Measurements from ENCODE around the gene FRG1. TPM values are rescaled to one million over a fixed set of nuclear protein-coding genes. Genes with fewer than 3 reads are reported as not detected.
"Not testable (repeated sequence)": the region's sequence is repeated elsewhere in the genome, so short reads cannot be mapped to it uniquely, and the experiment has no call there.

FRG1 gene
- total RNA-seq (10 to 100 TPM; 21.5 to 33.6 (median 29.4) TPM), polyA plus RNA-seq (10 to 100 TPM; 41.6 to 44.7 TPM)
- long read RNA-seq, donor 1, transcript FRG1-201 (9 exons, 1,074 nt): major isoform, 11 of 15 reads
- long read RNA-seq, donor 1, partial matches to known transcripts: 4 of 15 reads
- long read RNA-seq, donor 1, other reads (novel, unspliced or antisense): 0 of 15 reads
- long read RNA-seq, donor 2, transcript FRG1-201 (9 exons, 1,074 nt): major isoform, 10 of 15 reads
- long read RNA-seq, donor 2, partial matches to known transcripts: 4 of 15 reads
- long read RNA-seq, donor 2, other reads (novel, unspliced or antisense): 1 of 15 reads
- long read RNA-seq, donor 3, transcript FRG1-201 (9 exons, 1,074 nt): major isoform, 5 of 9 reads
- long read RNA-seq, donor 3, partial matches to known transcripts: 3 of 9 reads
- long read RNA-seq, donor 3, other reads (novel, unspliced or antisense): 1 of 9 reads

DNA sequence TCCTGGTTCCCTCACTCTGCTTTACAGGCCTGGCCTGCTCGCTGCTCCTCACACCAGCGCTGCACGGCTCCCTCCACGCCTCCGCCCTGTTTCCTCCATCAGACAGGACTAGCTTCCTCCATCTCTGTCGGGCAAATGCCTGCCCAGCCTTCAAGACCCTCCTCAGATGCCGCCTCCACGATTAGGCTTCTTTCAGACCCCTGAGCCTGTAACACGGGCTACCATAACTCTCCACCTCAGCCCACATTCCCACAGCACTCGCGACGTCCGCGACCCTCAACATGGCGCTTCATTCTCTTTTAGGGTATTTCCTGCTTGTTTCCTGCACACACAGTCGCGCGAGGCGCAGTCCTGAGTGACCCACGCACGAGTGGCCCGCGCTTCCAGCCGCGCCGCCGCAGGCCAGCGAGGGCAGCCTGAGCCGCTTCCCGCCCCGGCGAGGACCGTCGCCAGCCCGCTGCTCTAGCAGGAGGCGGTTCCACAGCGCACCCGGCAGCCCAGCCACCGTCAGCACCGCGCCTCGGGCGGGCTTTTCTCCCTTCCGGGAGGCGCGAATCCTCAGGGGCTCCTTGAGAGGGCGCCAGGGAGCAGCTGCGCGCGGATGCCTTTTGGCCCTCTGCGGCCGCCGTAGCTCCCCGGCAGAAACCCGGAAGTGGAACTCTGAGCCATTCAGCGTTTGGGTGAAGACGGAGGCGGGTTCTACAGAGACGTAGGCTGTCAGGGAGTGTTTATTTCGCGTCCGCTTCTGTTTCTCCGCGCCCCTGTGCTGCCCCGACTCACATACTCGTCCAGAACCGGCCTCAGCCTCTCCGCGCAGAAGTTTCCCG lies at the start of gene FRG1:
FRG1 (plus strand) TSS at position 695 of the 827 bp plus-strand sequence. CDS start 138 bp downstream, outside the sequence.
- TF ChIP-seq, protein P1, sequence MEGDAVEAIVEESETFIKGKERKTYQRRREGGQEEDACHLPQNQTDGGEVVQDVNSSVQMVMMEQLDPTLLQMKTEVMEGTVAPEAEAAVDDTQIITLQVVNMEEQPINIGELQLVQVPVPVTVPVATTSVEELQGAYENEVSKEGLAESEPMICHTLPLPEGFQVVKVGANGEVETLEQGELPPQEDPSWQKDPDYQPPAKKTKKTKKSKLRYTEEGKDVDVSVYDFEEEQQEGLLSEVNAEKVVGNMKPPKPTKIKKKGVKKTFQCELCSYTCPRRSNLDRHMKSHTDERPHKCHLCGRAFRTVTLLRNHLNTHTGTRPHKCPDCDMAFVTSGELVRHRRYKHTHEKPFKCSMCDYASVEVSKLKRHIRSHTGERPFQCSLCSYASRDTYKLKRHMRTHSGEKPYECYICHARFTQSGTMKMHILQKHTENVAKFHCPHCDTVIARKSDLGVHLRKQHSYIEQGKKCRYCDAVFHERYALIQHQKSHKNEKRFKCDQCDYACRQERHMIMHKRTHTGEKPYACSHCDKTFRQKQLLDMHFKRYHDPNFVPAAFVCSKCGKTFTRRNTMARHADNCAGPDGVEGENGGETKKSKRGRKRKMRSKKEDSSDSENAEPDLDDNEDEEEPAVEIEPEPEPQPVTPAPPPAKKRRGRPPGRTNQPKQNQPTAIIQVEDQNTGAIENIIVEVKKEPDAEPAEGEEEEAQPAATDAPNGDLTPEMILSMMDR (IDR thresholded peaks at IDR 0.05): peak; percentile 74 to 98 (median 93)
- 3 to 6% methylated on average over 64 to 70 of the region's 70 CpGs for WGBS, 2 donors
- ATAC-seq: peak; percentile 99 to 100 (median 100)
- Histone ChIP-seq H3K4me1 (peaks cover 0 to 41% (median 23%) of the 10 kb centered on the region in 9 donors), H3K36me3 (peaks cover 0 to 22% (median 0%) of the 10 kb centered on the region in 9 donors), H3K27me3 (no peaks in the 10 kb centered on the region), H3K27ac (peak within 1 kb of the TSS; percentile 59 to 95 (median 87)), H3K4me3 (peak within 1 kb of the TSS; percentile 69 to 100 (median 86)), H3K9me3 (no peaks in the 10 kb centered on the region)
- intact Hi-C loops (cut with DNase I): no loop called here
- peak; percentile 97 for DNase-seq

DNA sequence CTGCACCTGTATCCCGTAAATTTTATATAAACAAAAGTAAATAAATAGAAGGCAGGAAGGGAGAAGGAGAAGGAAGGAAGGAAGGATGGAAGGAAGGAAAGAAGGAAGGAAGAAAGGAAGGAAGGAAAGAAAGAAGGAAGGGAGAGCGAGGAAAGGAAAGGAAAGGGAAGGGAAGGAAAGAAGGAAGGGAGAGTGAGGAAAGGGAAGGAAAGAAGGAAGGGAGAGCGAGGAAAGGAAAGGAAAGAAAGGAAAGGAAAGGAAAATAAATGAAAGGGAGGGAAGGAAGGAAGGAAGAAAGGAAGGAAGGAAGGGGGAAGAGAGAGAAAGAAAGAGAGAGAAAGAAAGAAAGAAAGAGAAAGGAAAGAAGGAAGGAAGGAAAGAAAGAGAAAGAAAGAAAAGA lies 43.0 kb upstream of the FRG1 start:
- WGBS, 2 donors: 85 to 90% methylated on average over 3 of the region's 3 CpGs
- Histone ChIP-seq H3K4me1 (no peaks in the 10 kb centered on the region), H3K9me3 (peaks cover 0 to 3% (median 0%) of the 10 kb centered on the region in 11 donors), H3K36me3 (no peaks in the 10 kb centered on the region), H3K27me3 (no peaks in the 10 kb centered on the region), H3K27ac (no peak overlapping the region), H3K4me3 (no peak overlapping the region)
- ATAC-seq (no peak), DNase-seq (no peak)
- intact Hi-C loops (cut with DNase I): no loop called here
- TF ChIP-seq, protein P1 (IDR thresholded peaks at IDR 0.05): no peak

DNA sequence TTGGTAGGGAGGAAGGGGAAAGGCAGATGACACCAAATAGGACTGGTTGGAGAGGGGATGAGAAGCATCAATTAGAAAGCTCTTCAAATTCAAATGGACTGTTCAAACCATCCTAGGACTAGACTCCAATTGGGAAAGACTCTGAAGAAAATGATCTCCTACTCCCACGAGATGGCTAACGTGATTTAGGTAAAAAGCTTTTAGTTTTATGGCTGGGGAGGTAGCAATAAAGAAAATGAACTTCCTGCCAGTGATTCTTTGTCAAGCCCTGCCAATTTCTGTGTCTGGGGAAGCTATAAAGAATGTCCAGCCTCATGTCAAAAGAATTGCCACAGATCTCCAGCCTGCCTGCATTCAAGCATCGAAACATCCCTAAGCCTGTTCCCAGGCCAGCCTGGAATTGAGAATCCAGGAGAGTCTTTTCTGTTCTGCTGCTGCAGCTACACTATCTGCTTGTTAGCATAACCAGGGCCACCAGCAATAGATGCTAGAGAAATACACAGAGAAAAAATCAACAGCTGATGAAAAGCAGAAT lies 41.1 kb upstream of the FRG1 start:
- intact Hi-C loops (cut with DNase I): loop anchor here in 1 of 10 donors (10.0 kb wide), 1 partner anchor 95 kb away; no protein-coding TSS in a partner anchor
- H3K4me3 ChIP-seq, H3K4me1 ChIP-seq, DNase-seq, H3K9me3 ChIP-seq, H3K36me3 ChIP-seq, ATAC-seq, H3K27ac ChIP-seq, H3K27me3 ChIP-seq: not testable (repeated sequence)
- 35 to 42% methylated on average over 3 of the region's 3 CpGs for WGBS, 2 donors

DNA sequence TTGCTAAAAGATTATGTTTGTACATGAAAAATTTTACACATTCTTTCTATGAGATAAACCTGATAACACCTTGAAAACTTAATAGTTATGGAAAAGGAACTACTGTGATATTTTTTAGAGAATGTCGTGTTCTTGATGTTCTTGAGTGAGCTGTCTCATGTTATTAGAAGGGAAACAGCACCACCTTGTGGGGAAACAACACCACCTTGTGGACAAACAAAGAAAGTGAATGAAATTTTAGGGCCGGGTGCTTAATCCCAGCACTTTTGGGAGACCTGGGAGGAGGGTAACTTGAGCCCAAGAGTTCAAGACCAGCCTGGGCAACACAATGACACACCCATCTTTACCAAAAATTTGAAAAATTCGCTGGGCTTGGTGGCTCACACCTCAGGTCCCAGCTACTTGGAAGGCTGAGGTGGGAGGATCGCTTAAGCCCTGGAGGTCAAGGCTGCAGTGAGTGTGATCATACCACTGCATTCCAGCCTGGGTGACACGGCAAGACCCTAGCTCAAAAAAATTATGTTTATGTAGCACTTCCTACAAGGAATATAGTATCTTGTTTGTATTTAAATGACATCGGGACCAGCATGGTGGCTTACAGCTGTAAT lies 36.1 kb upstream of the FRG1 start:
- H3K27ac ChIP-seq, H3K36me3 ChIP-seq, H3K27me3 ChIP-seq, H3K4me1 ChIP-seq, H3K9me3 ChIP-seq, H3K4me3 ChIP-seq: not testable (repeated sequence)
- intact Hi-C loops (cut with DNase I): loop anchor here in 1 of 10 donors (10.0 kb wide), 1 partner anchor 100 kb away; no protein-coding TSS in a partner anchor
- DNase-seq (peak in 1 of 2 donors; percentile 37), ATAC-seq (peak in 1 of 8 donors; percentile 65)
- 37% methylated on average over 6 of the region's 6 CpGs for WGBS, 2 donors
- TF ChIP-seq, protein P1 (IDR thresholded peaks at IDR 0.05): peak; percentile 26 to 76 (median 66)
